Colonic mucosa (tissue), 4 donors: ENCODE results near the gene ZNF22. TPM values are rescaled to one million over a fixed set of nuclear protein-coding genes. Genes with fewer than 3 reads are reported as not detected.

Experiments used
- DNase-seq: peaks from one replicate; pipeline ENCODE4 v3.0.0-alpha.2; 2020
- H3K27ac ChIP-seq: fragments of 200-600 bp; one replicate; pipeline ENCODE4 v1.8.0; 2021
- H3K27me3 ChIP-seq: fragments of 200-600 bp; one replicate; pipeline ENCODE4 v1.8.0; 2021
- H3K36me3 ChIP-seq: fragments of 200-600 bp; one replicate; pipeline ENCODE4 v1.8.0; 2021
- H3K4me1 ChIP-seq: fragments of 200-600 bp; one replicate; pipeline ENCODE4 v1.8.0; 2021; ENCODE audit warnings: mild to moderate bottlenecking
- H3K4me3 ChIP-seq: fragments of 200-600 bp; one replicate; pipeline ENCODE4 v1.8.0; 2021
- H3K9ac ChIP-seq, 2 donors: one replicate each; pipeline ENCODE4 v1.7.0; 2013; ENCODE audit warnings: control low read depth in 2 of 2, low read depth in 2 of 2, low read length in 2 of 2
- H3K9me3 ChIP-seq: fragments of 200-600 bp; one replicate; pipeline ENCODE4 v1.8.0; 2021
- intact Hi-C: fragments of 100-400 bp; cut with DNase I; formaldehyde crosslinking; loops from one replicate; pipeline ENCODE4 v1.14.1; 2022
- total RNA-seq, 2 donors: library from RNA; stranded (reverse); fragmentation: NEBNext Ultra II Directional in 1 of 2; extraction: Animal tissue kit (Norgen Biotek cat#: 25700) in 1 of 2; gene quantifications; one replicate each; pipeline ENCODE4 v1.2.1, GENCODE V29; 2021
- TF ChIP-seq, protein P1 (sequence below): fragments of 200-600 bp; IDR thresholded peaks from one replicate; pipeline ENCODE4 v1.8.0; 2022; ENCODE audit warnings: antibody characterized with exemption, mild to moderate bottlenecking
- donor health status: healthy.
- donor health status: DM: no; HTN: no; CAD: no.
- donor health status: DM: no; HTN: no; CAD: no.

ZNF22 gene
- total RNA-seq, 2 donors from 2014 or later = 16.5 to 17.3 TPM

DNA sequence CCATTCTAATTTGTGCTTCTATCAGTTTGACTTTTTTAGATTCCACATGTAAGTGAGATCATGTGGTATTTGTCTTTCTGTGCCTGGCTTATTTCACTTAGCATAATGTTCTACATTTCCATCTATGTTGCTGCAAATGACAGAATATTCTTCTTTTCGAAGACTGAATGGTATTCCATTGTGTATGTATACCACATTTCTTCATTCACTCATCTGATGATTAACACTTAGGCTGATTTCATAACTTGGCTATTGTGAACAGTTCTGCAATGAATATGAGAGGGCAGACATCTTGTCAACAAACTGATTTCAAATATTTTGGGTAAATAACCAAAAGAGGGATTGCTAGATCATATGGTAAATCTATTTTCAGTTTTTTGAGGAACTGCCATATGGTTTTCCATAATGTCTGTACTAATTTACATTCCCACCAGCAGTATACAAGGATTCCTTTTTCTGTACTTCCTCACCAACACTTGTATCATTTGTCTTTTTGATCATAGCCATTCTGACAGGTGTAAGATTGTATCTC lies 52.9 kb downstream of the ZNF22 start:
- Histone ChIP-seq H3K36me3 (no peaks in the 10 kb centered on the region), H3K27me3 (no peaks in the 10 kb centered on the region), H3K9me3 (no peaks in the 10 kb centered on the region), H3K9ac (no peak overlapping the region), H3K27ac (no peak overlapping the region), H3K4me3 (no peak overlapping the region), H3K4me1 (no peaks in the 10 kb centered on the region)
- intact Hi-C loops = no loop called here
- no peak for DNase-seq
- TF ChIP-seq, protein P1, sequence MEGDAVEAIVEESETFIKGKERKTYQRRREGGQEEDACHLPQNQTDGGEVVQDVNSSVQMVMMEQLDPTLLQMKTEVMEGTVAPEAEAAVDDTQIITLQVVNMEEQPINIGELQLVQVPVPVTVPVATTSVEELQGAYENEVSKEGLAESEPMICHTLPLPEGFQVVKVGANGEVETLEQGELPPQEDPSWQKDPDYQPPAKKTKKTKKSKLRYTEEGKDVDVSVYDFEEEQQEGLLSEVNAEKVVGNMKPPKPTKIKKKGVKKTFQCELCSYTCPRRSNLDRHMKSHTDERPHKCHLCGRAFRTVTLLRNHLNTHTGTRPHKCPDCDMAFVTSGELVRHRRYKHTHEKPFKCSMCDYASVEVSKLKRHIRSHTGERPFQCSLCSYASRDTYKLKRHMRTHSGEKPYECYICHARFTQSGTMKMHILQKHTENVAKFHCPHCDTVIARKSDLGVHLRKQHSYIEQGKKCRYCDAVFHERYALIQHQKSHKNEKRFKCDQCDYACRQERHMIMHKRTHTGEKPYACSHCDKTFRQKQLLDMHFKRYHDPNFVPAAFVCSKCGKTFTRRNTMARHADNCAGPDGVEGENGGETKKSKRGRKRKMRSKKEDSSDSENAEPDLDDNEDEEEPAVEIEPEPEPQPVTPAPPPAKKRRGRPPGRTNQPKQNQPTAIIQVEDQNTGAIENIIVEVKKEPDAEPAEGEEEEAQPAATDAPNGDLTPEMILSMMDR = no peak

Other genes starting within 250 kb of the ZNF22 start
- 10 to 100 TPM; 14.5 to 17.6 TPM for gene TMEM72, start 89.6 kb upstream of the ZNF22 start, total RNA-seq
- gene RASSF4, start 41.1 kb upstream of the ZNF22 start, total RNA-seq = 10 to 100 TPM; 13.1 to 19.9 TPM
- gene DEPP1, start 22.1 kb upstream of the ZNF22 start, total RNA-seq = 10 to 100 TPM; 11.1 to 20.2 TPM